Stimulated activated CD8-positive, alpha-beta memory T cell treated with anti-CD3 and anti-CD28 coated beads, Interleukin-7, amount 100 ng/mL, for 1 hour (primary cell): ENCODE data around the gene NEU3.
"Not testable (repeated sequence)": the region's sequence is repeated elsewhere in the genome, so short reads cannot be mapped to it uniquely, and the experiment has no call there.

Experiments used
- DNase-seq, 2 donors: peaks; one replicate each; pipeline ENCODE4 v3.0.0-alpha.2; 2020; ENCODE audit warnings: low read depth in 2 of 2

The NEU3 gene

GRCh38 chr11:74984070-74984469 is 4.7 kb upstream of the NEU3 start:
- no peak for DNase-seq

GRCh38 chr11:74984730-74985129 is 4.0 kb upstream of the NEU3 start:
- no peak for DNase-seq

GRCh38 chr11:74989260-74989638 is 516 bp downstream of the NEU3 start:
- DNase-seq, result no peak

GRCh38 chr11:74990150-74990549 is 1.4 kb downstream of the NEU3 start:
- not testable (repeated sequence) for DNase-seq

DNA sequence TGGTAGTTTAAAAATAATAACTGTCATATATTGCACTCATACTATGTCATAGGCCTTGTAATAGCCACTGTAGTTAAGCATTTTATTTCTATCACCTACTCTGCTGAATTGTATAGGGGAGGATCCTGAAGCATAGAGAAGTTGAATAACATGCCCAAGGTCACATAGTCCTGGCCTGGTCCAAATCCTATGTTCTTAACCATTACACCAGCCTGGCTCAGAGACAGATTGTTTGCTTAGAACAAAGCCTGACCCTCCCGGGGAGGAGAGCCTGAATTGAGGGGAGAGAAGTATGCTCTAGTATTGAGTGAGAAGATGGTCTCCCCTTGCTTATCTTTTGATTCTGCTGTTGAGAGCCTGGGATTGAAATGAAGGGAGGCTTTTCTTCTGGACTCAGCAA is 2.2 kb downstream of the NEU3 start:
- no peak for DNase-seq

DNA sequence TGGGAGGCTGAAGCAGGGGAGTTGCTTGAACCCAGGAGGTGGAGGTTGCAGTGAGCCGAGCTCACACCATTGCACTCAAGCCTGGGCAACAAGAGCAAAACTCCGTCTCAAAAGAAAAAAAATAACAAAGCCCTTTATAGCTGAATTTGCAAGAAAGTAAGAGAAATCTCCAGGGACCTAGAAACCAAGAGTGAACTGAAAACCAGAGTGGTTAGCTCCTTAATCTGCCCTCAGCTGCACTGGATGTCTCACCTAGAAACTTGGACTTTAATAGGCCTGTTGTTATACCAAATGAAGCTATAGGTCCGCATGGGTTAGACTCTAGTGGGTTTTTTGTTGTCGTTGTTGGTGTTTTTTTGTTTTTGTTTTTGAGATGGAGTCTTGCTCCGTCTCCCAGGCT is 4.1 kb downstream of the NEU3 start:
- no peak for DNase-seq

GRCh38 chr11:75000975-75001354 is 12.2 kb downstream of the NEU3 start:
- DNase-seq, result no peak

DNA sequence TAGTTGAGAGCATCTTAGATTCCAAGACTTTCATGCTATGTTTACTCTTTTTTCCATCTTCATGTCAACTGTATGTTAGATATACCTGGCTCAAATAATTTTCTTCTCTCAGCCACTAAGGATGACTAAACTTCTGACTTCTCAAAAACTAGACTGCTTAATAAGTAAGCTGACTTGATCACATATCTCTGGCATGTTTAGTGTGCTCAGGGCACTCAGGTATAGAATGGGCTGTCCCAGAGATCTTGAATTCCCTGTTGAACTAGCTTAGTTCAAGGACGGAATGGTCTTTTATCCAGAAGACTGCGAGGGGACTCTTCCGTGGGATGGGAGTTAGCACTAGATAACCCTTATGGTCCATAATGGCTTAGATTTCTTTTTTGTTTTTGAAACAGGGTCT is 13.0 kb downstream of the NEU3 start:
- no peak for DNase-seq

DNA sequence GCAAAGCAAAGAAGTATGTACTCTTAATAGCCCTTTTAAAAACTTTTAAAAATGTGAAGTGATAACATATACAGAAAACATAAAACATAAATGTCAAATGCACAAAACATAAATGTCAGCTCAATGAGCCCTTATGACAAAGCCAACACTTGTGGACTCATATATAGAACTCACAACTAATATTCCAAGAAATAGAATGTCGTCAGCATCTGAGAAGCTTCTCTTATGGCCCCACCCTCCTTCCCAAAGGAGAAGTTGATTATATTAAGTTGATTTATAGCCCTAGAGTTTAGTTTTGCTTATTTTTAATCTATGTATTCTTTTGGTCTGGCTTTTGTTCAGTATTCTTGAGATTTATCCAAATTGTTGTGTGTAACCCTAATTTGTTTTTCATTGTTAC is 13.8 kb downstream of the NEU3 start:
- DNase-seq, result no peak

DNA sequence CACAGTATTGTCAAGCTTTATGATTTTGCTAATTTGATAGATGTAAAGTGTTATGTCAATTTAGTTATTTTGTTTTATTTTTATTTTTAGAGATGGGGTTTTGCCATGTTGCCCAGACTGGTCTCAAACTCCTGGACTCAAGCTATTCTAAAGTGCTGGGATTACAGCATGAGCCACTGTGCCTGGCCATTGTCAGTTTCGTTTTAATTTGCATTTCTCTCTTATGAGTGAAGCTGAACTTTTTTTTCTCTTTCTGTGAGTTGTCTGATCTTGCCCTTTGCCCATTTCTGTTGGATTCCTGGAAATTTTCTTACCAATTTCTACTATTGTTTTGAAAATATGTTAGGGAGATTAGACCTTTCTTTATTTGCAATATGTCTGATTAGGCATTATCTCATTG is 15.5 kb downstream of the NEU3 start:
- no peak for DNase-seq

- no peak for DNase-seq
These were observed 22.6 kb downstream of the NEU3 start for GRCh38 chr11:75011357-75011756.

DNA sequence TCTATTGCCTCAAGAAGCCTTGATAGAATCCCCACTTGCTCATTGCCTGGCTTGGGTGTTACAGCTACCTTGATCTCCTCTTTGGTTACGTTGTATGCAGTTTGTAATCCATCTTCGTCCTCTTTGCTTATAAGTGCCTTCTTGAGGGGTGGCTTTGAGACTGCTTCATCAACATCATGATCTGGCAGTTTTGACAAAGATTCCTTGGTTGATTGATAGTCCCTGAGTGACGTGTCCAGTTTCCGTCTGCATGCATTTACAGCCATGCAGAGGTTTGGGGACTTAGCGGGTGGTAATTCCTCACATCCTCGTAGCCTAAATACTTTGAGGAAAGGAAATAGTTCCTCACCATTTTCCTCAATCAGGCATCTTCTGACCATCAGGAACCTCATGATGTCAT is 23.1 kb downstream of the NEU3 start:
- no peak for DNase-seq

DNA sequence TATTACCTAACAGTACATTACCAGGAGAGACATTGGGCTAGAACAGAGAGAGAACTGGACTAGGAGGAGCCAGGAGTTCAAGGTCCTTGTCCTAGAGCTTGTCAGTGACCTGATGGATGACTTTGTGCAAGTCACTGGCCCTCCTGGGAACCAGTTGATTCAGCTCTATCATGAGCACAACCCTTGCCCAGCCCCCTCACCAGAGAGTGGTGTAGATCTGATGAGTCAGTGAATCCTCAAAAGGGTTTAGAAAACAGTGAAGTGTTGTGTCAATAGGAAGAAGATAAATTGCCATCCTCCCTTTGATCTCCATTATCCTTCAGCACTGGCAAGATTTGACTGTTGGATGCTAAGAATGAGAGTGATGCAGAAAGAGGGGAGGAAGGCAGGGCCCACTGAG is 24.3 kb downstream of the NEU3 start:
- DNase-seq, result no peak

DNA sequence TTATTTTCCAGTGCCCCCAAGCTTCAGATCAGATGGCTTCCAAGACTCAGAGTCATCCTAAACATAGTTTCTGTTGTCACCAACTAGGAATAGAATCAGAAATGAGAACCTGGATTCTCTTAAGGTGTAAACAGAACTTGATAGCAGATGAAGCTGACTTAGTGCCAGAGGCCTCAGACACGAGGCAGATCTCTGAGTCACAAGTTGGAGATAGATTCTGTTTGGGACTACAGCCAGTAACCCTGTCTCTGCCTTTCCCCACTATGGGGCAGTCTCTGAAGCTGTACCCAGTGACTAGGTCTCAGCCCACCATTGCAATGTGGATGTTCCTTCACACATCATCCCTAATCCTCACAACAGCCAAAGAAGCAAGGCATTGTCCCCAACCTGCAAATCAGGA is 25.4 kb downstream of the NEU3 start:
- DNase-seq, result no peak

DNA sequence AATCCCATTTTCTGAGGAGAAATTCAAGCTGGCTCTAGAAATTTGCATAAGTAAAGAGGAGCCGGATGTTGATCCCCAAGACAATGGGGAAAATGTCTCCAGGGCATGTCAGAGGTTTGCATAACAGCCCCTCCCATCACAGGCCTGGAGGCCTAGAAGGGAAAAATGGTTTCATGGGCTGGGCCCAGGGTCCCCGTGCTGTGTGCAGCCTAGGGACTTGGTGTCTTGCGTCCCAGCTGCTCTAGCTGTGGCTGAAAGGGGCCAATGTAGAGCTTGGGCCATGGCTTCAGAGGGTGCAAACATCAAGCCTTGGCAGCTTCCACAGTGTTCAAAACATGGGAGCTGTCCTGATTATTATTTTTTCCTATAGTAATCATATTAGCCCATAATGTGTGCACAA is 30.5 kb downstream of the NEU3 start:
- not testable (repeated sequence) for DNase-seq

DNA sequence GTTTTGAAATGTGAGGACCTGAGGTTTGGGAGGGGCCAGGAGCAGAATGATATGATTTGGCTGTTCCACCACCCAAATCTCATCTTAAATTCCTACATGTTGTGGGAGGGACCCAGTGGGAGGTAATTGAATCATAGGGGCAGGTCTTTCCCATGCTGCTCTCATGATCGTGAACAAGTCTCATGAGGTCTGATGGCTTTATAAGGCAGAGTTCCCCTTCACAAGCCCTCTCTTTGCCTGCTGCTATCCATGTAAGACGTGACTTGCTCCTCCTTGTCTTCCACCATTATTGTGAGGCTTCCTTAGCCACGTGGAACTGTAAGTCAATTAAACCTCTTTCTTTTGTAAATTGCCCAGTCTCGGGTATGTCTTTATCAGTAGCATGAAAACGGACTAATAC is 31.6 kb downstream of the NEU3 start:
- not testable (repeated sequence) for DNase-seq

DNA sequence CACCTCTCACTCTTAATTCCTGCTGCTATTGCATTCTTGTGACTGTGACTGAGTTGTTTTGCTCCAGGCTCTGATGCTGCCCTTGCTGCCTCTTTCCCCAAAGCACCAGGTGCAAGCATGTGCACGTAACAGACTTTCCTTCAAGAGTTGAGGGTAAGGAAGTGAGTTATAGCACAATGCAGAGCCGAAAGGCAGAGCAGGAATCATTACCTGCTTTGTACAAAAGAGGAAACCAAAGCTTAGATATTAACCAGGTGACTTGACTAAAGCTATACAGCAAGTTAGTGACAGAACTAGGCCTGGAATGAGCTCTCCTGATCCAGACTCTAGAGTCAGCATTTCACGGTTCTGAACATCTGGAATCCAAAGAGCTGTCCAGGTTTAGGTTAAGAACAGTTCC is 33.6 kb downstream of the NEU3 start:
- no peak for DNase-seq

- peak; percentile 40 to 58 for DNase-seq
These were observed 34.1 kb downstream of the NEU3 start for GRCh38 chr11:75022759-75023396.

GRCh38 chr11:75023446-75024067 is 34.8 kb downstream of the NEU3 start:
- DNase-seq, result no peak

GRCh38 chr11:75024068-75024449 is 35.3 kb downstream of the NEU3 start:
- DNase-seq, result no peak

DNA sequence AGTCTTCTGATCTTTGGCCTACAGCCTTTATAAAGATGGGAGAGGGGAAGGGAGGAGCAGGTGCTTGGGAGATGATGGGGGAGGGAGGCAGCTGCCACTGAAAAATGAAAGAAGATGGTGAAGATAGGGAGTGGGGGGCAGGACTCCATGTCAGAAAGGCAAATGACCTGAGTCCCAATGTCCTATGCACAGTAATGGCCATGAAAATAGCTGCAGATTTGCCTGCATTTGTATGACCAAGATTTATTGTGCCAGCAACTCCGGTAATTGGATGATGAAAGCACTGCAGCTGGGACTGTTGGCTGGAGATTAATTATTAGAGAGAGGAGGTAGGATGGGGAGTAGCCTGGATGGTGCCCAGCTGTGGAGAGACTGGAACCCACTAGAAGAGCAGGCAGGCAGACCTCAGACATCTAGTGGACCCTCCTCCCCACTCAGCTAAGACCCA is 36.1 kb downstream of the NEU3 start:
- DNase-seq, result no peak

GRCh38 chr11:75025561-75025960 is 36.8 kb downstream of the NEU3 start:
- no peak for DNase-seq

GRCh38 chr11:75028321-75028720 is 39.6 kb downstream of the NEU3 start:
- no peak for DNase-seq

DNA sequence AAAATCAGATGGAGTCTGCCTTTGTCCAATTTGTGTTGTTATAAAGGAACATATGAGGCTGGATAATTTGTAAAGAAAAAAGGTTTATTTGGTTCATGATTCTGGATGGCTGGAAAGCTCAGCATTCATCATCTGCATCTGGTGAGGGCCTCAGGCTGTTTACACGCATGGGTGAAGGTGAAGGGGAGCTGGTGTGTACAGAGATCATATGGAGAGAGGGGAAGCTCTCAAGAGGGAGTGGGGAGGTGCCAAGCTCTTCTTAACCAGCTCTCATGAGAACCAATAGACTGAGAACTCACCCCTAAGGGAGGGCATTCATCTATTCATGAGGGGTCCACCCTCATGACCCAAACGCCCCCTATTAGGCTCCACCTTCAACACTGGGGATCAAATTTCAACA is 40.0 kb downstream of the NEU3 start:
- no peak for DNase-seq
